ENCODE data around the gene IL6ST.

Gene IL6ST

GRCh38 chr5:55998966-55999365, 4.2 kb upstream of the IL6ST start:
- Histone ChIP-seq H3K9ac (ENCODE audit: low read length) (no peak overlapping the region), H3K9me3 (ENCODE audit: low read length) (0 out of 2 replicates have a peak, but pooled peaks cover 3% of the 10 kb centered on the region), H4K20me1 (ENCODE audit: insufficient read depth, low read length) (no peaks in the 10 kb centered on the region), H3K4me3 (ENCODE audit: low read depth, low read length, poor library complexity, severe bottlenecking) (no peak overlapping the region), H3K4me2 (ENCODE audit: low read length) (no peak overlapping the region), H3K27me3 (ENCODE audit: insufficient read depth, low read length) (no peaks in the 10 kb centered on the region), H3K36me3 (ENCODE audit: insufficient read depth, low read length) (no peaks in the 10 kb centered on the region), H3F3A (ENCODE audit: insufficient read depth, low read length) (no peaks in the 10 kb centered on the region), H3K27ac (ENCODE audit: low read depth, low read length, poor library complexity, severe bottlenecking) (no peak overlapping the region), H3K9me2 (ENCODE audit: low read depth, low read length) (no peaks in the 10 kb centered on the region), H3K79me2 (ENCODE audit: insufficient read depth, low read length) (no peaks in the 10 kb centered on the region), H2AFZ (ENCODE audit: low read length) (no peak overlapping the region), H3K4me1 (ENCODE audit: insufficient read depth, low read length, severe bottlenecking) (peaks cover 9% of the 10 kb centered on the region)
- TF ChIP-seq EZH2 (IDR thresholded peaks at IDR 0.05; ENCODE audit: borderline replicate concordance, low read length), result no peak
- TF ChIP-seq, protein P1, sequence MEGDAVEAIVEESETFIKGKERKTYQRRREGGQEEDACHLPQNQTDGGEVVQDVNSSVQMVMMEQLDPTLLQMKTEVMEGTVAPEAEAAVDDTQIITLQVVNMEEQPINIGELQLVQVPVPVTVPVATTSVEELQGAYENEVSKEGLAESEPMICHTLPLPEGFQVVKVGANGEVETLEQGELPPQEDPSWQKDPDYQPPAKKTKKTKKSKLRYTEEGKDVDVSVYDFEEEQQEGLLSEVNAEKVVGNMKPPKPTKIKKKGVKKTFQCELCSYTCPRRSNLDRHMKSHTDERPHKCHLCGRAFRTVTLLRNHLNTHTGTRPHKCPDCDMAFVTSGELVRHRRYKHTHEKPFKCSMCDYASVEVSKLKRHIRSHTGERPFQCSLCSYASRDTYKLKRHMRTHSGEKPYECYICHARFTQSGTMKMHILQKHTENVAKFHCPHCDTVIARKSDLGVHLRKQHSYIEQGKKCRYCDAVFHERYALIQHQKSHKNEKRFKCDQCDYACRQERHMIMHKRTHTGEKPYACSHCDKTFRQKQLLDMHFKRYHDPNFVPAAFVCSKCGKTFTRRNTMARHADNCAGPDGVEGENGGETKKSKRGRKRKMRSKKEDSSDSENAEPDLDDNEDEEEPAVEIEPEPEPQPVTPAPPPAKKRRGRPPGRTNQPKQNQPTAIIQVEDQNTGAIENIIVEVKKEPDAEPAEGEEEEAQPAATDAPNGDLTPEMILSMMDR (IDR thresholded peaks at IDR 0.05; ENCODE audit: low read length), result no peak

- Histone ChIP-seq H4K20me1 (ENCODE audit: insufficient read depth, low read length) (no peaks in the 10 kb centered on the region), H3K27ac (ENCODE audit: low read depth, low read length, poor library complexity, severe bottlenecking) (no peak overlapping the region), H3K79me2 (ENCODE audit: insufficient read depth, low read length) (no peaks in the 10 kb centered on the region), H3K36me3 (ENCODE audit: insufficient read depth, low read length) (no peaks in the 10 kb centered on the region), H3K27me3 (ENCODE audit: insufficient read depth, low read length) (no peaks in the 10 kb centered on the region), H3K4me3 (ENCODE audit: low read depth, low read length, poor library complexity, severe bottlenecking) (no peak overlapping the region), H3K4me1 (ENCODE audit: insufficient read depth, low read length, severe bottlenecking) (peaks cover 20% of the 10 kb centered on the region), H3K9me3 (ENCODE audit: low read length) (0 out of 2 replicates have a peak, but pooled peaks cover 2% of the 10 kb centered on the region), H2AFZ (ENCODE audit: low read length) (no peak overlapping the region), H3F3A (ENCODE audit: insufficient read depth, low read length) (no peaks in the 10 kb centered on the region), H3K9me2 (ENCODE audit: low read depth, low read length) (no peaks in the 10 kb centered on the region), H3K9ac (ENCODE audit: low read length) (no peak overlapping the region), H3K4me2 (ENCODE audit: low read length) (no peak overlapping the region)
- no peak for TF ChIP-seq EZH2 (IDR thresholded peaks at IDR 0.05; ENCODE audit: borderline replicate concordance, low read length)
These were observed 3.1 kb upstream of the IL6ST start for GRCh38 chr5:55997742-55998351.

GRCh38 chr5:55994998-55995914, 493 bp upstream of the IL6ST start:
- H3F3A ChIP-seq (ENCODE audit: insufficient read depth, low read length), result no peaks in the 10 kb centered on the region
- H2AFZ ChIP-seq (ENCODE audit: low read length), result peak overlapping the region; percentile 68
- H3K36me3 ChIP-seq (ENCODE audit: insufficient read depth, low read length), result no peaks in the 10 kb centered on the region
- peaks cover 20% of the 10 kb centered on the region for H3K4me1 ChIP-seq (ENCODE audit: insufficient read depth, low read length, severe bottlenecking)
- no peaks in the 10 kb centered on the region for H4K20me1 ChIP-seq (ENCODE audit: insufficient read depth, low read length)
- no peaks in the 10 kb centered on the region for H3K9me2 ChIP-seq (ENCODE audit: low read depth, low read length)
- peak overlapping the region; percentile 100 for H3K4me2 ChIP-seq (ENCODE audit: low read length)
- no peak for TF ChIP-seq EZH2 (IDR thresholded peaks at IDR 0.05; ENCODE audit: borderline replicate concordance, low read length)
- TF ChIP-seq, protein P1 (IDR thresholded peaks at IDR 0.05; ENCODE audit: low read length), result peak; percentile 5; the same call in 1 of the 2 replicates
- H3K9me3 ChIP-seq (ENCODE audit: low read length), result no peaks in the 10 kb centered on the region
- H3K27me3 ChIP-seq (ENCODE audit: insufficient read depth, low read length), result no peaks in the 10 kb centered on the region
- peak overlapping the region; percentile 84 for H3K9ac ChIP-seq (ENCODE audit: low read length)
- peak overlapping the region; percentile 95 for H3K4me3 ChIP-seq (ENCODE audit: low read depth, low read length, poor library complexity, severe bottlenecking)
- no peaks in the 10 kb centered on the region for H3K79me2 ChIP-seq (ENCODE audit: insufficient read depth, low read length)
- H3K27ac ChIP-seq (ENCODE audit: low read depth, low read length, poor library complexity, severe bottlenecking), result no peak overlapping the region
